HG02798 (cell line): ENCODE measurements around the gene BICD1.
A peak's percentile ranks its signal among the peaks of the same experiment; 100 is the strongest.

Experiments
- ATAC-seq: cut with Tn5 transposase; IDR thresholded peaks from one replicate; pipeline ENCODE4 v1.9.1; 2021; ENCODE audit warnings: mild to moderate bottlenecking; ENCODE audit not compliant: unreplicated experiment, poor library complexity

The BICD1 gene

GRCh38 chr12:32139064-32139421 is 32.4 kb downstream of the BICD1 start:
- ATAC-seq, result peak; percentile 90

GRCh38 chr12:32140877-32141276 is 34.2 kb downstream of the BICD1 start:
- ATAC-seq, result no peak

- ATAC-seq, result no peak
Observed at GRCh38 chr12:32145096-32145495, 38.4 kb downstream of the BICD1 start.

GRCh38 chr12:32146074-32146873 is 39.6 kb downstream of the BICD1 start:
- ATAC-seq, result peak; percentile 78

GRCh38 chr12:32148372-32148771 is 41.7 kb downstream of the BICD1 start:
- no peak for ATAC-seq

GRCh38 chr12:32149489-32149888 is 42.8 kb downstream of the BICD1 start:
- no peak for ATAC-seq

- ATAC-seq, result no peak
Observed at GRCh38 chr12:32151086-32151485, 44.4 kb downstream of the BICD1 start.

GRCh38 chr12:32151552-32151951 is 44.9 kb downstream of the BICD1 start:
- no peak for ATAC-seq

- no peak for ATAC-seq
Observed at GRCh38 chr12:32155041-32155440, 48.4 kb downstream of the BICD1 start.

- no peak for ATAC-seq
Observed at GRCh38 chr12:32155961-32156529, 49.4 kb downstream of the BICD1 start.

GRCh38 chr12:32158525-32158924 is 51.9 kb downstream of the BICD1 start:
- no peak for ATAC-seq

GRCh38 chr12:32159381-32159780 is 52.7 kb downstream of the BICD1 start:
- no peak for ATAC-seq

- ATAC-seq, result no peak
Observed at GRCh38 chr12:32159925-32160324, 53.3 kb downstream of the BICD1 start.

- ATAC-seq, result no peak
Observed at GRCh38 chr12:32161058-32161457, 54.4 kb downstream of the BICD1 start.

GRCh38 chr12:32163596-32163995 is 56.9 kb downstream of the BICD1 start:
- no peak for ATAC-seq

- ATAC-seq, result no peak
Observed at GRCh38 chr12:32166510-32166909, 59.9 kb downstream of the BICD1 start.

- ATAC-seq, result no peak
Observed at GRCh38 chr12:32170437-32170998, 63.9 kb downstream of the BICD1 start.

- no peak for ATAC-seq
Observed at GRCh38 chr12:32171211-32171610, 64.6 kb downstream of the BICD1 start.

GRCh38 chr12:32176606-32177005 is 70.0 kb downstream of the BICD1 start:
- no peak for ATAC-seq

- ATAC-seq, result no peak
Observed at GRCh38 chr12:32178341-32179010, 71.8 kb downstream of the BICD1 start.

- ATAC-seq, result no peak
Observed at GRCh38 chr12:32179011-32179395, 72.4 kb downstream of the BICD1 start.
